GM20000 (cell line): ENCODE data around the gene AQP7.
"Not testable (repeated sequence)": the region's sequence is repeated elsewhere in the genome, so short reads cannot be mapped to it uniquely, and the experiment has no call there.

ENCODE experiments used
- DNase-seq: peaks from one replicate; pipeline ENCODE4 v3.0.0; 2012; ENCODE audit warnings: low spot score
- CTCF ChIP-seq: IDR thresholded peaks from 2 replicates; pipeline ENCODE4 v1.5.1; 2012; ENCODE audit warnings: mild to moderate bottlenecking, control low read depth; ENCODE audit errors: extremely low read depth, missing control alignments

Gene AQP7

GRCh38 chr9:33403941-33404787, 1.8 kb upstream of the AQP7 start:
- peak; percentile 3 for DNase-seq

GRCh38 chr9:33401809-33402208, 559 bp downstream of the AQP7 start:
- DNase-seq, result not testable (repeated sequence)

More at GRCh38 chr9:33403941-33404787, 1.8 kb upstream of the AQP7 start:
- TF ChIP-seq CTCF, result no peak

GRCh38 chr9:33399047-33399446, 3.3 kb downstream of the AQP7 start:
- DNase-seq, result not testable (repeated sequence)

GRCh38 chr9:33397801-33398200, 4.6 kb downstream of the AQP7 start:
- DNase-seq, result not testable (repeated sequence)

GRCh38 chr9:33395159-33395879, 7.0 kb downstream of the AQP7 start:
- DNase-seq, result not testable (repeated sequence)

GRCh38 chr9:33393986-33394385, 8.4 kb downstream of the AQP7 start:
- DNase-seq, result not testable (repeated sequence)

GRCh38 chr9:33393581-33393980, 8.8 kb downstream of the AQP7 start:
- DNase-seq, result no peak
- no peak for TF ChIP-seq CTCF

GRCh38 chr9:33392591-33393021, 9.8 kb downstream of the AQP7 start:
- DNase-seq, result not testable (repeated sequence)

- not testable (repeated sequence) for DNase-seq
Observed at GRCh38 chr9:33391111-33391771, 11.1 kb downstream of the AQP7 start.

- no peak for TF ChIP-seq CTCF
- DNase-seq, result no peak
Observed at GRCh38 chr9:33388110-33388994, 14.0 kb downstream of the AQP7 start.

GRCh38 chr9:33386998-33387397, 15.4 kb downstream of the AQP7 start:
- not testable (repeated sequence) for DNase-seq

GRCh38 chr9:33386641-33386996, 15.7 kb downstream of the AQP7 start:
- not testable (repeated sequence) for DNase-seq

GRCh38 chr9:33385979-33386640, 16.3 kb downstream of the AQP7 start:
- DNase-seq, result not testable (repeated sequence)

GRCh38 chr9:33385536-33385935, 16.8 kb downstream of the AQP7 start:
- not testable (repeated sequence) for DNase-seq

GRCh38 chr9:33383396-33383795, 19.0 kb downstream of the AQP7 start:
- DNase-seq, result not testable (repeated sequence)

- not testable (repeated sequence) for DNase-seq
Observed at GRCh38 chr9:33382397-33382796, 20.0 kb downstream of the AQP7 start.
